ENCODE data around the gene TBX4. TPM values are rescaled to one million over a fixed set of nuclear protein-coding genes. Genes with fewer than 3 reads are reported as not detected.

Gene TBX4
- total and polyA plus RNA-seq, 5 experiments from 2014 or later, result not detected

DNA sequence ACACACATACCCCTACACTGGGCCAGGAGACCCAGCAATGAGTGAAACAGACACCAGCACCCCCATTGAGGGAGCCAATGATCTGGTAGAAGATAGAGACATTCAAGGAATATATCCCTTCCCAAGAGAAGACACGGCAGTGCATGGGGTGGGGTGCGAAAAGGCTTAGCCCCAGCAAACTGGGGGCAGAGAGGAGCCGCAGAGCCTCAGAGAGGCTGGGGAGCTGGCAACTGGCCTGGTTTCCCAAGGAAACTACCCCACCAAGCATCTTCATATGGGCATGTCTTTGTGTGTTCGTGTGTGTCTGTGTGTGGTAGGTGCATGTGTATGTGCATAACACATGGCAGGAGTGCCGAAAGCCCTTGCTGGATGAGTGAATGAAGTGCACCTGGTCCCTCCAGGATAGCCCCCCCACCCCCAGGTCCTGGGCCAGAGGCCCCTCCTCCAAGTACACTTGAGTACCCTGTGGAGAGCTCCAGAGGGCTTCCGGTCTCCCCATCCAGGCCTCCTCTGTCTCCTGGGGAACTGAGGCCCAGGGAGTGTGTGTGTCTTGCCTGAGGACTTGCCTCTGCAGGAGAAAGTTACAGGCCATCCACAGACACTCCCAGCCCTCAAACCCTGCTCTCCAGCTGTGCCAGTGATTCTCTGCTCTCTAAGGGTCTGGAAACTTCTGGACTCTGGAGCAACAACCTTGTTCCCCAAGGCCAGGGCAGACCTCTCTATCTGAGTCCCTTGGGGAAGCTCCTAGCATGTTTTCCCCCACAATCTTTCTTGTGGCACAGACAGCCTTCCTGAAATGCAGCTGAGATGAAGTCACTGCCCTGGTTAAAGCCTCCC lies 36.6 kb upstream of the TBX4 start:
- Mint-ChIP-seq H3K9me3 (no peaks in the 10 kb centered on the region), H3K4me1 (peaks cover 2 to 9% (median 3%) of the 10 kb centered on the region in 4 donors), H3K4me3 (peak overlapping the region in 2 of 10 donors; percentile 1 to 29), H3K27me3 (peaks cover 12 to 40% (median 25%) of the 10 kb centered on the region in 5 donors), H3K36me3 (no peaks in the 10 kb centered on the region), H3K27ac (no peak overlapping the region)
- POLR2A ChIA-PET, result interaction anchor here (0.5 kb wide), 1 partner anchor 414 kb away, joined by 3 read pairs; no protein-coding TSS in a partner anchor
- DNase-seq (no peak), ATAC-seq (no peak)

DNA sequence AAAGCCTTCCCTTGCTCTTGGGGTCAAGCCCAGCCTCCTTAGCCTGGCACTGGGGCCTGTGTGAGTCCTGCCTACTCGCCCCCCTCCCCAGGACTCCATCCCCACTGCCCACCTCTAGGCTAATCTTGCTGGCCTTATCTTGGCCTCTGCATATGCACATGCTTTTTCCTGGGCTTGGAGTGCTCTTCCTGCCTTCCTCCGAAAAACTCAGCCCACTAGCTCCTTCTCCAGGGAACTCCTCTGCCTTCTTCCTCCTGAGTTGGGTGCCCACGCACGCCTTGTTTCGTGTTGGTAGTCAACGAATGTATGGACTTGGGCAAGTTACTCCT lies 36.0 kb upstream of the TBX4 start:
- peak overlapping the region in 1 of 10 donors; percentile 1 for H3K4me3 Mint-ChIP-seq
- no peaks in the 10 kb centered on the region for H3K36me3 Mint-ChIP-seq
- peaks cover 12 to 45% (median 28%) of the 10 kb centered on the region in 5 donors for H3K27me3 Mint-ChIP-seq
- POLR2A ChIA-PET, result interaction anchor here (0.5 kb wide), 1 partner anchor 413 kb away, joined by 3 read pairs; no protein-coding TSS in a partner anchor
- H3K9me3 Mint-ChIP-seq, result no peaks in the 10 kb centered on the region
- ATAC-seq, result no peak
- H3K4me1 Mint-ChIP-seq, result peaks cover 0 to 7% (median 2%) of the 10 kb centered on the region in 4 donors
- peak in 1 of 10 donors; percentile 32 for DNase-seq
- H3K27ac Mint-ChIP-seq, result no peak overlapping the region

DNA sequence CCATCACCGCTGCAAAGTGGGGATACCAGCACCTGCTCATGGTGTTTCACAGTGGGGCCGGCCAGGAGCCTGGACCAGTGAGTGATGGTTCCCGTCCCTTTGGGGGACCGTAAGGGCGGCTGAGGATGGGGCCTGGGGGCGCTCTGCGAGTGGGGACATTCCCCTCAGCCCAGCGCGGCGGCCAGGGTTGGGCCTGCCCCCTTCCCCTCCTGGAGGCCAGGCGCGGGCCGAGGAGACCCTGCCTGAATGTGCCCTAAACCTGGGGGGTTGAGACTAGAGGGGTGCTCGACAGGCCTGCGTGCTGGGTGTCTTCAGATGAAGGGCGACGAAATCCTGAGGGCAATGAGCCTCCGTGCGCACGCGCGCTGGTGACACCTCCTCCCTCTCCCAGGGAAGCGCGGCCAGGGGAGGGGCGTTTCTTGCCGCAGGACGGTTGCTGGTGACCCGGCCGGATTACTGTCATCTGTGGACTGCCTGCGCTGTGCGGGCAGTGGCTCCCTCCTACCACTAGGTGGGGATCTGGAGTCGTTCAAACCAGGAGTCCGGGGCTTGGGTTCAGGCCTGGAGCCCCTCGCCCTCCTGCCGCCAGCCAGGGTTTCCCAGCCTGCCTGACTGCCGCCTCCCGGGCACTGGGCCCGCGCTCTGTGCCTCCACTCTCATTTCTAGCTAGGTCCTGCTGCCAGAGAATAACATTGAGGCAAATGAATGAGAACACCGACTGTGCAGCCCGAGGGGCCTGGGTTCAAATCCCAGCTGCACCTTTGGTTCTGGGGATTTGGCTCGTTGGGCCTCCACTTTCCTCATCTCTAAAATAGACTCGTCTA lies 35.5 kb upstream of the TBX4 start:
- POLR2A ChIA-PET, result no interaction called here
- no peaks in the 10 kb centered on the region for H3K36me3 Mint-ChIP-seq
- H3K27ac Mint-ChIP-seq, result peak overlapping the region in 1 of 10 donors; percentile 29
- no peak overlapping the region for H3K4me3 Mint-ChIP-seq
- H3K4me1 Mint-ChIP-seq, result peaks cover 0 to 7% (median under 1%) of the 10 kb centered on the region in 4 donors
- no peaks in the 10 kb centered on the region for H3K9me3 Mint-ChIP-seq
- ATAC-seq (peak; percentile 31 to 32), DNase-seq (peak in 5 of 10 donors; percentile 33 to 65 (median 45))
- peaks cover 15 to 45% (median 32%) of the 10 kb centered on the region in 5 donors for H3K27me3 Mint-ChIP-seq

DNA sequence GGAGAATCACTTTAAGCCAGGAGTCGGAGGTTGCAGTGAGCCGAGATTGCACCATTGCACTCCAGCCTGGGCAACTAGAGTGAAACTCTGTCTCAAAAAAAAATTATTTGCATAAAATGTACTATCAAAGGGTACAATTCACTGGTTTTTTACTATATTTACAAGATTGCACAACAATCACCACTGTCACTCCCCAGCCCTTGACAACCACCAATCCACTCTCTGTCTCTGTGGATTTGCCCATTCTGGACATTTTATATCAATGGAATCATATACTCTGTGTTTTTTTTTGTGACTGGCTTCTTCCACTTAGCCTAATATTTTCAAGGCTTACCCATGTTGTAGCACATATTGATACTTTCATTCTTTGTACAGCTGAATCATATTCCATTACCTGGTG lies 33.8 kb upstream of the TBX4 start:
- peaks cover 20 to 53% (median 42%) of the 10 kb centered on the region in 5 donors for H3K27me3 Mint-ChIP-seq
- no peak for ATAC-seq
- no peaks in the 10 kb centered on the region for H3K9me3 Mint-ChIP-seq

DNA sequence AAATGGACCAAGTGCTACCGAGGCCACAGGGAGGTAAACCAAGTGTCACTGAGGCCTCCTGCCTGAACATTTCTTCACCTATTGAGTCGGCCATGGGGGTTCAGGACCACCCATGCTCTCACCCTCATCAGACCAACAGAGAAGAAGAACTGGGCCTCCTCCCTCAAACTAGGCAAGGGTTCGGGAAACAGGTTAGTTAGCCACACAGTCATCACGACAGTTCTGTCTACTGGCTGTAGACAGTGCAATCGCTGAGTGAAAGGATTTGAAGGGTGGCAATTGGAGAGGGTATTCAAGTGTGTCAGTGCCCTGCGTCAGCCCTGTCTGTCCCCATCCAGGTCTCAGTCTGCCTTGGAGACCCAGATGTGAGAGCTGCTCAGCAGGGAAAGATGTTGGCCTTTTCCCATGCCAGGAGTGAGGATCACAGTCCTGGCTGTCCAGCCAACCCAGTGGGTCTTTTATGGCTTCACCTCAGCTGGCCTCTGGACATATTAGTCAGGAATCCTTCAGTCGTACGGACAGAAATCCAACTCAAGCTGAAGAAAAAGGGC lies 32.7 kb upstream of the TBX4 start:
- Mint-ChIP-seq H3K27ac (no peak overlapping the region), H3K36me3 (no peaks in the 10 kb centered on the region), H3K9me3 (no peaks in the 10 kb centered on the region), H3K27me3 (peaks cover 22 to 61% (median 44%) of the 10 kb centered on the region in 5 donors), H3K4me1 (peaks cover 0 to 4% (median 0%) of the 10 kb centered on the region in 4 donors), H3K4me3 (no peak overlapping the region)
- ATAC-seq, result no peak
- DNase-seq, result peak in 1 of 10 donors; percentile 18
- POLR2A ChIA-PET, result no interaction called here

More for the DNA sequence above, 33.8 kb upstream of the TBX4 start:
- Mint-ChIP-seq H3K27ac (no peak overlapping the region), H3K4me1 (peaks cover 0 to 5% (median under 1%) of the 10 kb centered on the region in 4 donors), H3K36me3 (no peaks in the 10 kb centered on the region), H3K4me3 (no peak overlapping the region)
- POLR2A ChIA-PET, result no interaction called here
- no peak for DNase-seq

DNA sequence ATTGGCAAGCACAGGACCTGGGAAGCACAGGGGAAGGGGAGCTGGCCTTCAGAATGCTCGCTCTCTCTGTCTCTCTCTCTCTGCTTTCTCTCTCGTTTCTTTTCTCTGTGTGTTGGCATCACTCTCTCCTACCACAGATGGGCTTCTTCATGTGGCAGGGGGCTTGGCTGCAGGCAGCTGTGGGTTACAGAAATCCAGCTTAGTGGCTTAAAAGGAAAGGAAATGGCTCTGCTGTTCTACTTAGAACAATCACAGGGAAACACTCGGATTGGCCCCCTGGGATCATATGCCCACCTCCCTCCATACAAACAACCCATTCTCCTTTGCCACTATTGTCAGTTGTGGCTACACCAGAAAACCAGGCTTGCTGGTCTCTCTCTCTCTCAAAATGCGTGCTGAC lies 32.2 kb upstream of the TBX4 start:
- Mint-ChIP-seq H3K4me1 (peaks cover 0 to 4% (median 0%) of the 10 kb centered on the region in 4 donors), H3K9me3 (no peaks in the 10 kb centered on the region), H3K27me3 (peaks cover 26 to 65% (median 44%) of the 10 kb centered on the region in 5 donors), H3K4me3 (no peak overlapping the region), H3K27ac (no peak overlapping the region), H3K36me3 (no peaks in the 10 kb centered on the region)
- POLR2A ChIA-PET, result no interaction called here
- DNase-seq (no peak), ATAC-seq (no peak)

DNA sequence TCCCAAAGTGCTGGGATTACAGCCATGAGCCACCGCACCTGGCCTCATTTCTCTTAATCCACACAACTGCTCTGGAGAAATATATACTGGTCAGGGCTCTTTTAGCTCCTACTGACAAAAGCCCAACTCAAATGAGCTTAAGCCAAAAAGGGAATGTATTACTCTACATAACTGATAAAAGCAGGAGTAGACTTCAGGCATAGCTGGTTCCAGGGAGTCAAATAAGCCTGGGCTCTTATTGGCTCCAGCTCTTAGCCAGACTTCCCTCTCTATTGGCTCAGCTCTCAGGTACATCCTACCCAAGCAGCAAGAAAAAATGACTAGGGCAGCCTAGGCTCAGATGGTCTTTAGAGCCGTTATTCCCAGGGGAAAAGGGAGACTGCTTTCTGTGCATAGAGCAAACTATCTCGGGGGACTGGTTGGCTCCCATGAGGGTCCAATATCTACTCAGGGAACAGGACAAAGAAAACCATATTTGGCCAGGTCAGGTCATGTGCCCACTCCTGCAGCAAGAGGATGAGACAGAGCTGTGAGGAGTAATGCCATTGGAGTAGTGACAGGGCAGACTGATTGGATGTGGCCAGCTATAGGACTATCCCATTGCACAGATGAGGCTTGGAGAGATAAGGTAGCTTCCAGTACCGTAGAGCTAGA lies 31.4 kb upstream of the TBX4 start:
- Mint-ChIP-seq H3K27me3 (peaks cover 27 to 73% (median 46%) of the 10 kb centered on the region in 5 donors), H3K36me3 (no peaks in the 10 kb centered on the region), H3K4me1 (peaks cover 0 to 4% (median 0%) of the 10 kb centered on the region in 4 donors), H3K9me3 (no peaks in the 10 kb centered on the region), H3K4me3 (no peak overlapping the region), H3K27ac (no peak overlapping the region)
- no peak for DNase-seq
- no peak for ATAC-seq
- POLR2A ChIA-PET, result no interaction called here

DNA sequence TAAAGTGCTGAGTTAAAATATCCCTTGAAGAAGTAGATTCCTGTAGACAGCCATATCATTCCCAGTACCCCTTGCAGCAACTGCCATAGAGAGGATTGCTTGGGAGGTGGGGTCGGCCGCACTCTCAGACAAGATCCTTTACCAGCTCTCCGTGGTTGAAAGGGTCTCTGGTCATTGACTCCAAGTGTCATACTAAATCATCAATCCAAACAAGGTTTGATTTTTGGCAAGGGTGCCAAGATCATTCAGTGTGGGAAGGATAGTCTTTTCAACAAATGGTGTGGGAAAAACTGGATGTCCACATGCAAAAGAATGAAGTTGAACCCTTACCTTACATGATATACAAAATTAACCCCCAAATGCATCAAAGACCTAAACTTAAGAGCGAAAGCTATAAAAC lies 30.8 kb upstream of the TBX4 start:
- ATAC-seq (no peak), DNase-seq (peak in 1 of 10 donors; percentile 27)
- peaks cover 0 to 4% (median 0%) of the 10 kb centered on the region in 4 donors for H3K4me1 Mint-ChIP-seq
- H3K36me3 Mint-ChIP-seq, result no peaks in the 10 kb centered on the region
- H3K27ac Mint-ChIP-seq, result no peak overlapping the region
- POLR2A ChIA-PET, result no interaction called here
- no peak overlapping the region for H3K4me3 Mint-ChIP-seq
- no peaks in the 10 kb centered on the region for H3K9me3 Mint-ChIP-seq
- H3K27me3 Mint-ChIP-seq, result peaks cover 27 to 76% (median 47%) of the 10 kb centered on the region in 5 donors

DNA sequence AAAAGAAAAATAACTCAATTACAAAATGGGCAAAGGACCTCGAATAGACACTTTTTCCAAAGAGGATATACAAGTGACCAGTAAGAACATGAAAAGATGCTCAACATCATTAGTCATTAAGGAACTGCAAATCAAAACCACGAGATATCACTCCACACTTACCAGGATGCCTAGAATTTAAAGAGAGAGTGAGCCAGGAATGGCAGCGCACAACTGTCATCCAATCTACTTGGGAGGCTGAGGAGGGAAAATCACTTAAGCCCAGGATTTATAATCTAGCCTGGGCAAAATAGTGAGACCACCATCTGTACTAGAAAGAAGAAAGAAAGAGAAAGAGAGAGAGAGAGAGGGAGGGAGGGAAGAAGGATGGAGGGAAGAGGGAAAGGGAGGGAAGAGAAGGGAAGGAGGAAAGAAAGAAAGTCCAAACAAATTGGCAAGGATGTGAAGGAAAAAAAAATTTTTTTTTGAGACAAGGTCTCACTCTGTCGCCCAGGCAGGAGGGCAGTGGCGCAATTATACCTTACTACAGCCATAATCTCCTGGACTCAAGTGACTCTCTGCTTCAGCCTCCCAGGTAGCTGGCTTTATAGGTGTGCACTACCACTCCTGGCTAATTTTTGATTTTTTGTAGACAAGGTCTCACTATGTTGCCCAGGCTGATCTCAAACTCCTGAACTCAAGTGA lies 30.0 kb upstream of the TBX4 start:
- DNase-seq (no peak), ATAC-seq (no peak)
- no peak overlapping the region for H3K4me3 Mint-ChIP-seq
- POLR2A ChIA-PET, result no interaction called here
- H3K36me3 Mint-ChIP-seq, result no peaks in the 10 kb centered on the region
- peaks cover 29 to 76% (median 46%) of the 10 kb centered on the region in 5 donors for H3K27me3 Mint-ChIP-seq
- H3K27ac Mint-ChIP-seq, result no peak overlapping the region
- H3K9me3 Mint-ChIP-seq, result no peaks in the 10 kb centered on the region
- no peaks in the 10 kb centered on the region for H3K4me1 Mint-ChIP-seq

DNA sequence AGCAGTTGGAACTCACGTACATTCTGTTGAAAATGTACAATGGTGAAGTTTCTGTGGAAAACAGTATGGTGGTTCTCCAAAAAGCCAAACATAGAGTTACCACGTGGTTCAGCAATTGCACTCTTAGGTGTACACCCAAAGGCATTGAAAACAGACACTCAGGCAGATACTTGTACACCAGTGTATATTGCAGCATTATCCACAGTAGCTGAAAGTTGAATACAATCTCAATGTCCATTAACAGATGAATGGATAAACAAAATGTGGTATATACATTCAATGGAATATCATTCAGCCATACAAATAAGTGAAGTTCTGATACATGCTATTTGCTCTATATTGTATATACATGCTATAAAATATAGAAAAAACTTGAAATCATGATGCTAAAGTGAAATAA lies 29.4 kb upstream of the TBX4 start:
- H3K4me1 Mint-ChIP-seq, result no peaks in the 10 kb centered on the region
- H3K9me3 Mint-ChIP-seq, result no peaks in the 10 kb centered on the region
- POLR2A ChIA-PET, result no interaction called here
- no peaks in the 10 kb centered on the region for H3K36me3 Mint-ChIP-seq
- no peak overlapping the region for H3K4me3 Mint-ChIP-seq
- H3K27ac Mint-ChIP-seq, result no peak overlapping the region
- H3K27me3 Mint-ChIP-seq, result peaks cover 29 to 76% (median 50%) of the 10 kb centered on the region in 5 donors
- ATAC-seq, result no peak
- no peak for DNase-seq

DNA sequence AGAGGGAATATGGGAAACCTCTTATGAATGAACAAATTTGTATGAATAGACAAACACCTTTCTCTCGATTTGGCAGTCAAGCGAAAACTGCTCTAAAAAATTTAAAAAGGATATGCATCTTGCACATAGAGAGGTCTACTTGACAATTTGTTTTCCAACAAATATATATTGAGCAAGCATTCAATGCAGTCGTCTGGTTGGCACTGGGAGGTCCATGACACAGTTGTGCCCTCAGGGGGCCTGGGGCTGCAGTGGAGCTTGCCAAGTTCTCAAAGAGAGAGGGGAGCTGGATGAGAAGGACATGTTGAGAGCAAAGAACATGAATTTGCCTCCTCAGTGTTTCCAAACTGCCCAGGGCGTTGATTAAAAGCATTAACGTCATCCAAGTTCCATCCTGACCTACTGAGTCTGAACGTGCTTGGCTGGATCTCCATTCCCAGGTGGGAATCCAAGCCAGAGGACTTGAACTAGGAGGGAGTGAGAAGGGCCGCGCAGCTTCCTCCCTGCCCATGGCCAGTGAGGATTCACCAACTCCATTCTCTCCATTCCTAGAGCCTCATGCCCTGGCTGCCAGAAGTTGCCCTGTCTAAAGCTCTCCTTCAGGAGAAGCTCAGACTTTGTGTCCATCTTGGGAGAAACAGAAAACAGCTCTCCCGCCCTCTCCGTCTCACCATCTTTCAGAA lies 28.1 kb upstream of the TBX4 start:
- peaks cover 25 to 68% (median 42%) of the 10 kb centered on the region in 5 donors for H3K27me3 Mint-ChIP-seq
- no peak for DNase-seq

More for the DNA sequence above, 28.1 kb upstream of the TBX4 start:
- Mint-ChIP-seq H3K9me3 (no peaks in the 10 kb centered on the region), H3K36me3 (no peaks in the 10 kb centered on the region), H3K27ac (no peak overlapping the region), H3K4me1 (no peaks in the 10 kb centered on the region), H3K4me3 (no peak overlapping the region)
- no peak for ATAC-seq
- POLR2A ChIA-PET, result no interaction called here

Data from naive thymus-derived CD8-positive, alpha-beta T cell (primary cell).